ENCODE measurements around the gene ZAR1.
"Not testable (repeated sequence)": the region's sequence is repeated elsewhere in the genome, so short reads cannot be mapped to it uniquely, and the experiment has no call there.

The ZAR1 gene, protein sequence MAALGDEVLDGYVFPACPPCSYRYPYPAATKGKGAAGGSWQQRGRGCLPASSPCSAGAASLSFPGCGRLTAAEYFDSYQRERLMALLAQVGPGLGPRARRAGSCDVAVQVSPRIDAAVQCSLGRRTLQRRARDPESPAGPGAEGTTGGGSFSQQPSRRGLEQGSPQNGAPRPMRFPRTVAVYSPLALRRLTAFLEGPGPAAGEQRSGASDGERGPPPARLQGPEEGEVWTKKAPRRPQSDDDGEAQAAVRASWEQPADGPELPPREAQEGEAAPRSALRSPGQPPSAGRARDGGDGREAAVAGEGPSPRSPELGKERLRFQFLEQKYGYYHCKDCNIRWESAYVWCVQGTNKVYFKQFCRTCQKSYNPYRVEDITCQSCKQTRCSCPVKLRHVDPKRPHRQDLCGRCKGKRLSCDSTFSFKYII

DNA sequence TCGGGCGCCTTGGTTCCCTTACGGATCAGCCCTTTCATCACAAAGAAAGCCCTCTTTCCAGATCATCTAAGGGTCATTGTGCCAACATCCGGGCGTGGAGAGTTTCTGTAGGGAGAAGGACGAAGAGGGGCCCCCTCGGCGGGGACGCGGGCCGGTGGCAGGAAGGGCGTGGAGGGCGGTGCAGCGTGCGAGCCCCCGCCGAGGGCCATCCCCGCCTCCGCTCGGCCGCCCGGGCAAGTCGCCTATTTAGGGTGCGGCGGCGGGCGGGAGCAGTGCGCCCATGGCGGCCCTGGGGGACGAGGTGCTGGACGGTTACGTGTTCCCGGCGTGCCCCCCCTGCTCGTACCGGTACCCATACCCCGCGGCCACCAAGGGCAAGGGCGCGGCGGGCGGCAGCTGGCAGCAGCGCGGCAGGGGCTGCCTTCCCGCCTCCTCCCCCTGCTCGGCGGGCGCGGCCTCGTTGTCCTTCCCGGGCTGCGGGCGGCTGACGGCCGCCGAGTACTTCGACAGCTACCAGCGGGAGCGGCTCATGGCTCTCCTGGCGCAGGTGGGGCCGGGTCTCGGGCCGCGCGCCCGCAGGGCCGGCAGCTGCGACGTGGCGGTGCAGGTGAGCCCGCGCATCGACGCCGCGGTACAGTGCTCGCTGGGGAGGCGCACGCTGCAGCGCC lies at the start of gene ZAR1:
ZAR1 (plus strand) TSS at position 241 of the 668 bp plus-strand sequence; CDS start at position 281, 40 bp downstream.
- DNase-seq, result no peak

DNA sequence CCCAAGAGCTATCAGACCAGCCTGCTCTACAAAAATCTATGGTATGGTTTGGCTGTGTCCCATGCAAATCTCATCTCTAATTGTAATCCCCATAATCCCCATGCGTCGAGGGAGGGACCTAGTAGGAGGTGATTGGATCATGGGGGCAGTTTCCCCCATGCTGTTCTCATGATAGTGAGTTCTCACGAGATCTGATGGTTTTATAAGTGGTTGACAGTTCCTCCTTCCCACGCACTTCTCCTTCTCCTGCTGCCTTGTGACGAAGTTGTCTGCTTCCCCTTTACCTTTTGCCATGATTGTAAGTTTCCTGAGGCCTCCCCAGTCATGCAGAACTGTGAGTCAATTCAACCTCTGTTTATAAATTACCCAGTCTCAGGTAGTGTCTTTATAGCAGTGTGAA lies 49.1 kb upstream of the ZAR1 start:
- DNase-seq, result not testable (repeated sequence)

DNA sequence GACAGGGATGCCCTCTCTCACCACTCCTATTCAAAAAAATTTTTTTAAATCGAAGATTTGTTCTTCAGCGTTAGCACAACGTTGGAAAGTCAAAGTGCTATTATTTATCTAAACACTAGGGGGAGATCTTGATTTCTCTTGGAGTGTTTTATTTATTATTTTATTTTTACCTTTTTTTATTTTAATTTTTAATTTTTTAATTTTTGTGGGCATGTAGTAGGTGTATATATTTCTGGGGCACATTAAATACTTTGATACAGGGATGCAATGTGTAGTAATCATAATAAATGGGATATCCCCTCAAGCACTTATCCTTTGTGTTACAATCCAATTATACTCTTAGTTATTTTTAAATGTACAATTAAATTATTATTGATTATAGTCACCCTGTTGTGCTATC lies 44.3 kb upstream of the ZAR1 start:
- DNase-seq, result no peak

DNA sequence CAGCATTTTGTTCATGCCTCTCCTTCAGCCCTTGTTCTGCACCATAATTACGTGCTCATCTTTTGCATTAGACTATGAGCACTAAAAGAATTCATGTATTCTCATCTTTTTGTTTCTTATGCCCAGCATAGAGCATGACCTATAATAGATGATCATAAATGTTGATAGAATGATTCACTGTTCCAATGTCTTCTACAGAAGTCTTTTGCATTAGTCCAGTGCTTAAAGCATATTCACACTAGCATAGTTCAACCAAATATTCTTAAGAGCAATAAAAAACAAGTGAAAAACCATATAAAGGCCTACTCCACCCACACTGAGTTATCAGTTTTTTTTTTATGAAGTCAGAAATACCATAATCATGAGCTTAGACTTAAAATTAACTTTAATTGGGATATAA lies 43.4 kb upstream of the ZAR1 start:
- no peak for DNase-seq

DNA sequence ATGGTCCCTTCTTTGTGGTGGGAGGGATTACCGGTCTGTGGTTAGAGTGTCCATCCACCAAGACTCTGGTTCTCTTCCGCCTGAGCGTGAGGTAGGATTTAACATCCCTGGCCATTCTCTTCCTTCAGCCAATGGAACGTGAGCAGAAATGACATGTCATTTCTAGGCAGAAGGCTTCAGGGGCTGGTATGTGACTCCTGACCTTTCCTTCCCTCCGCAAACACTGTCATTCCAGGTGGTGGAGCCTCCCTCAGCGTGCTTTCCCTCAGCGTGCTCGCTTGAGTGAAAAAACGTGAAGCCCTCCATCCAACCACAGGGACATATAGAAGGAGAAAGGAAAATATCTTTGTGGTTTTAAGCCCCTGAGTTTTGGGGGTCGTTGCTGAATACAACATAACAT lies 40.9 kb upstream of the ZAR1 start:
- no peak for DNase-seq

DNA sequence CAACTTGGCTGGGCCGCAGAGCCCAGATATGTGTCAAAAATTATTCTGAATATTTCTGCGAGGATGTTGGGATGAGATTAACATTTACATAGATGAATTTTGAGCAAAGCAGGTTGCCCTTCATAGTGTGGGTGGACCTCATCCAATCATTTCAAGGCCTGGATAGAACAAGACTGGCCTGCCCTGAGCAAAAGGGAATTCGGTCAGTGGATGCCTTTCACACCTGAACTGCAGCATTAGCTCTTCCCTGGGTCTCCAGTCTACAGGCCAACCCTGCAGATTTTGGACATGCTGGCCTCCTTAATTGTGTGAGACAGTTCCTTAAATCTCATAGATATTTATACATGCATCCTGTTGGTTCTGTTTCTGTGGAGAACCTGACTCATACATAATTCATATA lies 39.3 kb upstream of the ZAR1 start:
- DNase-seq, result no peak

DNA sequence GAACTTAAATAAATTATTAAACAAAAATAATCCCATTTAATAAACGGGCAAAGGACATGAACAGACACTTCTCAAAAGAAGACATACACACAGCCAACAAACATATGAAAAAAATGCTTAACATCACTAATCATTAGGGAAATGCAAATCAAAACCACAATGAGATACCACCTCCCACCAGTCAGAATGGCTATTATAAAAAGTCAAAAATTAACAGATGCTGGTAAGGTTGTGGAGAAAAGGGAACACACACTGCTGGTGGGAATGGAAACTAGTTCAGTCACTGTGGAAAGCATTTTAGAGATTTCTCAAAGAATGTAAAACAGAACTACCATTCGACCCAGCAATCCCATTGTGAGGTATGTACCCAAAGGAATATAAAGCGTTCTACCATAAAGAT lies 38.4 kb upstream of the ZAR1 start:
- not testable (repeated sequence) for DNase-seq

DNA sequence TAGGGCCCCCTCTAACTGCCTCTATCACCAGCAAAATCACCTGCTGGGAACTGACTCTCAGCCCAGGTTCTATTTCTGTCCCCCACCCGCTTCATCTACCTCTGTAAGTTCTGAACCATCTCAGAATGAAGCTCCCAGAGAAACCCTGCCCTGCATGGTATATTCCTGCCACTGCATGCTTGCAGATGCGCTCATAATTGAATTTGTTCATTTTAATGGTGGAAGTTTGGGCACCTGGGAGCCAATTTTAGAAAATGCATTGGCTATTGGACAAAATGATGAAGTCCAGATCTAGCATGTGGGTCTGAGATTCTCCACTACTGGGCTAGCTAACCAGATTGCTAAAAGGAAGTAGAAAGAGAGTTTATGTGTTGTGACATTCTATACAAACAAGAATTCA lies 35.5 kb upstream of the ZAR1 start:
- no peak for DNase-seq

DNA sequence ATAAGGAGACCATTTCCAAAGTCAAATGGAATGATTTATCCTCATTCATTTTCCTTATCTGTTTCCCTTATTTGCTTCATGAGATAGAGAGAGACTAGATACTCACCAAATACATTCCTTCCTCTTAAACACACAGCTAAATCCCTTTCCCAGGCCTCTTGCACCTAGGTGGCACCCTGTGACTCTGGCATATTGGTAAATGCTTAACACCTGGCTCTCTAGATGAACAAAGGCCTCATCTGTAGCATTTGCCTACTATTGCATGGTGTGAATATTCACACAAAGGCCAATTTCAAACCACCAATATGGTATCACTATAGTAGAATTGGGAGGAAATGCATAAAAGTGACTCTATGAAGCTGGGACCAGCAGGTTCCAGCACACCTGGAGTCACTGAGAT lies 29.1 kb upstream of the ZAR1 start:
- no peak for DNase-seq

DNA sequence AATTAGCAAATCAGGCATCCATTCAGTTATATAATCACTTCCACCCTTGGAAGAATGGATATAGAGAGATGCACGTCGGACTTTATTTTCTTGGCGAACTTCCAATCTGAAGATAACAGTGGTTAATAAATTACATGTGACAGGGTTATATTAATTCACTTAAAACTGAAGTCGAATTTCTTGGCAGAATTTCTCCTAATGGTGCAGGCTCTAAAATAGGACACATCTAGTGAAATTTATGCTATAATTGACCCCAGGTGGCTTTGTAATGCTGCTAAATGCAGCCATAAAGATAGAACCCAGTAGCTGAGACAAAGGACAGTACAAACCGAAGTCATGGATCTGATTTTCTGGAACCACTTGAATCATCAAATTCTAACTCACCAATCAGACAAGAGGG lies 27.7 kb upstream of the ZAR1 start:
- DNase-seq, result no peak

DNA sequence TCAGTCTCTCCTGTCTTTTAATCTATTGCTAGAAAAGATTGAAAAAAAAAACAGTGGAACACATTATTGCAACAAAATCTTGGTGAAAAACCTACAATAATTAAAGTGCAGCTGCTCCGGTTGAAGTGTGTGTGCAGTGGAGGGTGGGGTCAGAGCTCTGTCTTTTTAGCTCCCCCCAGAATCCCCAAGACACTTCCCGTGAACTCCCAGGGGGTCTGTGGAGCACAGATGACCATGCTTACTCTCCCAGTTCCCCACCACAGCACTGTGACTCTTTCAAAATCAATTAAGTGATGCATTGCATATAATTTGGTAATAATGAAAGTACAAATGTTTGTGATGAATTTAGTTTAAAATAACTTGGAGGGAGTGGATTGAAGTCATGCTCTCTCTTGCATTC lies 22.6 kb upstream of the ZAR1 start:
- DNase-seq, result no peak

DNA sequence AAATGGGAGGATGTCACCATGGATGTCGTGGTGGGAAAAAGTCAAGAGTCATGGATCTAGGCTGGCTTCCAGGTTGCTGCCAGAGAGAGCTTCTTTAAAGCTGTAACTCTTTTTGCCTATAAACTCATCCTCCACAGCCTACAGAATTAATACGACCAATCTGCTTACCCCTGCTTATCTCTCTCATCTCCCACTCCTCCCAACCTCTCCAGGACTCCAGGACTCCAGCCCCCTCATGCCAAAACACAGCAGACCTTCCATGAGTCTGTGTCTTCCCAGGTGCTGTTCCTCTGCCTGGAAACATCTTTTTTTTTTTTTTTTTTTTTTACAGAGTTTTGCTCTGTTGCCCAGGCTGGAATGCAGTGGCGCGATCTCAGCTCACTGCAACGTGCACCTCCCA lies 22.2 kb upstream of the ZAR1 start:
- no peak for DNase-seq

DNA sequence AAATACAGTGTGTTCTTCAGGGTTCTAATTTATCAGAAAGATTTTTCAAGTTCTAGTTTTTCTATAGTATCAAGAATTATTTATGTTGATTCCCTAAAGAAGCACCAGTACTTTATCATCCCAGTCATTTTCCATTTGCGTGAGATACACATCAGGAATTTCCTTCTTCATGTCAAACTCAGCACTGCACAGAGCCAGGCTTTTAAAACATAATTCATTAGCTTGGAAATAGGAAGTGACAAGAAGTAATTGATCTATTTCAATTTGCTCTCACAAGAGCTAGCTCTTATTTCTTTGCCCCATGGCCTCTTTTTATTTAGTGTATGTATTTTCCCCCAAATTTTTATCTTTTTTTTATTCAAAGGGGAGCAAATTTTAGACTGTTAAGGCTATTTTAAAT lies 19.9 kb upstream of the ZAR1 start:
- no peak for DNase-seq

DNA sequence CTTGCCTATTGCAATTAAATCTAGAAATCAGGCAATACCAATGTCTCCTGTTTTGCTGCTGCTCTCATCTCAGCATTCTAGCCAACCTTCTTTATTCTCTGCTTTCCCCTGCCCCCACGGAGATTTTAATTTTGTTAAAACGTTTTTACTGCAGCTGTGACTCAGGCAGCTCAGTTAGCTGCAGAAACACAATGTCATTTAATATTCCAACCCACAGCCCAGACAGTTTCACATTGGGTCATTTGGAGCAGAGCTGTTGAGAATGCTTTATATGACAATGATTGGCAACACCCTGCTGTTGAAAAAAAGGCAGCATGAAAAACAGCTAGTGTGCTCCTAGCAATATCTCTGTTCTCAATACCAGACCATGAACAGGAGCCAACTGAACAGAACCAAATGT lies 19.5 kb upstream of the ZAR1 start:
- no peak for DNase-seq

DNA sequence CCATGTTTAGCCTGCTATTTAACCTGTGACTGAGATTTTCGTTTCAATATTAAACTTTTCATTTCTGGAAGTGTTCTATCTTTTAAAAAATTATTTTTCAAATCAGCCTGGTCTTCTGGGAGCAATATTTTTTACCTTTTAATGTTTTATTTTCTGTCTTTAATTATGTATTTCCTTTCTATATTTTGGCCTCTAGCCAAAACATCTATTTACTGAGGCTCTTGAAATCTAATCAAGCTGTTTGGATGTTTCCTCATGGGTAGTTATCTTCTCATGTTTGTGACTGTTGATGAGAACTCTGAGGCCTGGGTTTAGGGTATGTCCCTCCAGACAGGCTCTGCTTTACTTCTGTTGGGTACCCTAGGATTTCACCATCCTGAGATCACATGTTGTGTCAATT lies 17.3 kb upstream of the ZAR1 start:
- DNase-seq, result no peak

DNA sequence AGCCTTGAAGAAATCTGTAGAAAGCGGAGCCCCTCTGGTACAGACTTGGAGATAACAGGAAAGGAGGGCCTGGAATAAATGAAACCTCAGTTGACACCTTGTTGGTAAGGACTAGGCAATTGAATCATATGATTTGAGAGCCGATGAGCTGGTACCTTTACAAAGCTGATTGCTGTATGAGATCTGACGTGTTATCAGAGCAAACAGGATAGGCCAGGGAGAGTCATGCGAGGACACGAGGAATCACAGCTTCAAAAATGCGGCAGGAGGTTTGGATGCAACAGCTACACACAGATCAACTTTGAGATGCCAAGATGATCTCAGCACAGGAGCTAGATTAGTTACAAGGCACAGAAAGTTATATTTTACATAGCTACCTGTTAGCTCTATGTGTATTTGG lies 14.3 kb upstream of the ZAR1 start:
- no peak for DNase-seq

DNA sequence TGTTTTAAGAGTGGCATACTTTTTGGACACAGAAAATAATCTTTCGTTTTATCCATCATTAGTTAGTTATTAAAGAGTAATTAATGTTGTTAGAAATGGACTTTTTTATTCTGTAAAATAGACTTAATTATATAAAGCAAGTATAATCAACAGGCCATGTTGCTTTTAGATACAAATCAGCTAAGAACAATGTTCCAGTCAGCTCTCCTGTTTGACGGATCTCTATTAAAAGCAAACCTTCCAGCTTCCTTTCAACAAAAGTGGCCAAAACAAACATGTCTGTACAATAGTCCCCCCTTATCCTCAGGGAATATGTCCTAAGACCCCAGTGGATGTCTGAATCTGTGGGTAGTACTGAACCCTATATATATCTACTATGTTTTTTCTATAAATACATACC lies 11.8 kb upstream of the ZAR1 start:
- DNase-seq, result no peak

DNA sequence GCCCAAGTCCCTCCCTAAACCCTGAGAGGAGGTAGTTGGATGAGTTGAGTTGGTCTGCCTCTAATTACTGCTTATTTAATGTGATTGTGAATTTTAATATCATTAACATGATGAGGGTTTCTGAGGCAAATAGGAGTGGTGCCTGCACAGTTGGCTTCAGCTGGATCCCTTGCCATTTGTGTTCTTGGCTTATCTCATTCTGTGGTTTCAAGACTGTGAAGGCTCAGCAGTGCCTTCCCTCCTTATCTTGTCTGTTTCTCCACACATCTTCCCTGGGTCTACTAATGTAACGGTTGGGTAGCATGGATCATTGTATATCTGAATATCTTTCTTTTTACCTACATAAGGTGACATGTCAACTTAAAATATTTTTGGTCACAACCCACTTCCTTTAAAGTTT lies 8.5 kb upstream of the ZAR1 start:
- DNase-seq, result no peak

DNA sequence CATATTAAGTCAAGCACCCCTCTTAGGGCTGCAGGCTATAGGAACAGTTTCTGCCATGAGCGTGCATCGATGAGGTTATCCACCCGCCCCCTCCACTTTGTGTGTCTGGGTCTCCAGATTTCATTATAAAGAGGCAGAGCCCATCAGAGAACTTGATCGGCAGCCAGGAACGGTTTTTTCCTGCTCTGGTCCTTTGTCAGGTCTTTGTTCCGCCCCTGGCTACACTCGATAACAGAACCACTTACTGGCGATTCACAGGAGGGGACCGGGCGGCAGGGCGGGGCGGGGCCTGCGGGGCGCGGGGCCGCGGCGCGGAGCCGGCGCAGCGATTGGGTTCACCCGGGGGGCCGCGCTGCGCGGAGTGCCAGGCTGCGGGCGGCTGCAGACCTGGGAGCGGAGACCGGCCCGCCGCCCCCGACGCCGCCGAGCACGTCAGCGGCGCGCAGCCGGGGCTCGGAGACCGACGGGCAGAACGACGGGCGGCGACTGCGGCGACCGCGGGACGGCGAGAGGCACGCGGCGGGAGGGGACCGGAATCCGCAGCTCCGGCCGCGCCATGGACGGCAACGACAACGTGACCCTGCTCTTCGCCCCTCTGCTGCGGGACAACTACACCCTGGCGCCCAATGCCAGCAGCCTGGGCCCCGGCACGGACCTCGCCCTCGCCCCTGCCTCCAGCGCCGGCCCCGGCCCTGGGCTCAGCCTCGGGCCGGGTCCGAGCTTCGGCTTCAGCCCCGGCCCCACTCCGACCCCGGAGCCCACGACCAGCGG lies 6.9 kb upstream of the ZAR1 start, which contains the start of gene SLC10A4:
SLC10A4 (plus strand) TSS at position 338 of the 771 bp plus-strand sequence; CDS start at position 557, 219 bp downstream.
- DNase-seq, result no peak

DNA sequence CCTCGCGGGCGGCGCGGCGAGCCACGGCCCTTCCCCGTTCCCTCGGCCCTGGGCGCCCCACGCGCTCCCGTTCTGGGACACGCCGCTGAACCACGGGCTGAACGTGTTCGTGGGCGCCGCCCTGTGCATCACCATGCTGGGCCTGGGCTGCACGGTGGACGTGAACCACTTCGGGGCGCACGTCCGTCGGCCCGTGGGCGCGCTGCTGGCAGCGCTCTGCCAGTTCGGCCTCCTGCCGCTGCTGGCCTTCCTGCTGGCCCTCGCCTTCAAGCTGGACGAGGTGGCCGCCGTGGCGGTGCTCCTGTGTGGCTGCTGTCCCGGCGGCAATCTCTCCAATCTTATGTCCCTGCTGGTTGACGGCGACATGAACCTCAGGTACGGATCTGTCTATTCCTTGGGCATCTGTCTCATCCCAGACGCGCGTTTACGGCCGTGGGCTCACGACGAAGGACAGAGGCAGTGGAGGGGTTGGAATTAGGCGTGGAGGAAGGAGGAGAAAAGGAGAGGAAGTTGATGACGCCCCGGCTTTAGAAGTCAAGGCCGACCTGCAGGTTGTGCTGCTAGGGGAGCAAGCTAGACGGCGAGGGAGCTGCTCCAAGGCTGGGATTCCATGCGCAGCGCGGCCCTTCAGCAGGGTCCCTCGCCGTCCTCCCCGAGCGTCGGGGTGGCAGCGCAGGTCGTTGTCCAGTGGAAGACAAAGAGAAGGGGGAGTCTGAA lies 6.1 kb upstream of the ZAR1 start:
- DNase-seq, result no peak

DNA sequence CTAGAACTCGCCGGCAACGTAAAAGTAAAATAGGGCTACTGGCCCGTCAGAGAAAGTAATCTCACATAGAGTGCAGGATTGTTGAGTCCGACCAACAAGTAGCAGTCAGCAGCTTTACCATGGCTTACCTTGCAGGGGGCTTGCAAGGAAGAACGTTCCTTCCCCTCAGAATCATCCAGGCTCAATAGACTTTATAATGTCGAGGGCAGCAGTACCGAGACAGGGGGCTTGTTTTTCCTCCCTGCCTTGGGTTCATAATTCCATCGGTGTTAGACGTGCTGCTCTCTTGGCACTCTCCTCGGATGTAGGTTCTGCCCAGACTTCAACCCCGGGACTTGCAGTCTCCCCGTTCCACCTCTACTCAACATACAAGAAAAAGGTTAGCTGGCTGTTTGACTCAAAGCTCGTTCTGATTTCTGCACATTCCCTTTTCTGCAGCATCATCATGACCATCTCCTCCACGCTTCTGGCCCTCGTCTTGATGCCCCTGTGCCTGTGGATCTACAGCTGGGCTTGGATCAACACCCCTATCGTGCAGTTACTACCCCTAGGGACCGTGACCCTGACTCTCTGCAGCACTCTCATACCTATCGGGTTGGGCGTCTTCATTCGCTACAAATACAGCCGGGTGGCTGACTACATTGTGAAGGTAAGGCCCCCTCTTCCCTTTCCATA lies 5.4 kb upstream of the ZAR1 start:
- no peak for DNase-seq

DNA sequence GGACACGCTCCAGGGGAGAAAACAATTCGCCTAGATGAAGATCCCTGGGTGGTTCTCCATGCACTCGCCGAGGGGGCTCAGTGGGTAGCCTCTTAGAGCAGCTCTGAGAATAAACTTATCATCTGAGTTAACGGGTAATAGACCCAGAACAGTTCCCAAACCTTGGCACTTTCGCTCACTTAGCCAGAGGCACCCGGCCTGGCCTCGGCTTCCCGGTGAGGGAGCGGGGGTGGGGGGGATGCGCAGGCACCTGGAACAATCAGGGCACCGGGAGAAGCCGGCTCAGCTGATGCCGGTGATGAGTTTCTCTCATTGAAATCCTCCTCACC lies 405 bp upstream of the ZAR1 start:
- no peak for DNase-seq
